ENCODE results near the gene PASK.

- TF ChIP-seq FOS (IDR thresholded peaks at IDR 0.05; ENCODE audit: low read depth, low read length), result no peak
- TF ChIP-seq CEBPB (IDR thresholded peaks at IDR 0.05; ENCODE audit: low read depth, low read length), result no peak
- TF ChIP-seq RAD21 (IDR thresholded peaks at IDR 0.05; ENCODE audit: low read length), result no peak
- TF ChIP-seq CTCF (conservative IDR thresholded peaks at IDR 0.05; ENCODE audit: low read depth, low read length), result no peak
- TF ChIP-seq CHD1 (IDR thresholded peaks at IDR 0.05; ENCODE audit: low read depth, low read length), result no peak
These were observed 4.3 kb upstream of the PASK start for GRCh38 chr2:241153616-241154015.

Data from IMR-90 (cell line).